ENCODE results near the gene TMEM174.

Gene TMEM174

DNA sequence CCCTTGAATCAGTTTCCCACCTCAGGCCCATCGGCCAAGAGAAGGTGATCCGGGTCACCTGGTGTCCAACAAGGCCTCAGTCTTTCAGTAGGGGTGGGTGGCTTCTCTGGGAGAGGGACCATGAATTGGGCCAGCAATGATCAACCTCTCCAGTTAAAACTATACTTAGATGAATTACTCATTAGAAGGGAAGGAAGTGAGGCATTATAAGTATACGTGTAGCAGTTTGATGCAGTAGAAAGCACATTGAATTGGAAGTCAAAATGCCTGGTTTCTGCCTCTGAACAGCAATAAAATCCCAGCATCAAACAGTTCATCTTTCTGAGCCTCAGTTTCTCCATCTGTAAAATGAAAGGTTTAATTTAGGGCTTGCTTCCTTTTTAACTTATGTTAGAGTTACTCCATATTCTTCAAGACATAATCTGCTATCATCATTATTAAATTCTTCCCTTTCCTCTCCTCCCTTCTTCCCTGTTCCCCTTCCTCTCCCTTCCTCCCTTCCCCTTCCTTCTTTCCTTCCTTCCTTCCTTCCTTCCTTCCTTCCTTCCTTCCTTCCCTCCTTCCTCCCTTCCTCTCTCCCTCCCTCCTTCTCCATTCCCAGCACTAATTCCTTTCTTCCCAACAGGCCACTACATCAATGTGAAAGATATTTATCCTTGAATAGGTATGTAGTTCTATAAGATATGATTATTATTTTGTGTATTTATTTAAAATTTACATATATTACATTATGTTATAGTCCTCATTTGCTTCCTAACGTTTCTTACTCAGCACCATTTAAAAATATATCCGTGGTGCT is 18.6 kb upstream of the TMEM174 start:
- no peak for DNase-seq

- no peak for DNase-seq
Observed at GRCh38 chr5:73155271-73156222, 17.4 kb upstream of the TMEM174 start.

GRCh38 chr5:73157414-73158303 is 15.3 kb upstream of the TMEM174 start:
- no peak for DNase-seq

DNA sequence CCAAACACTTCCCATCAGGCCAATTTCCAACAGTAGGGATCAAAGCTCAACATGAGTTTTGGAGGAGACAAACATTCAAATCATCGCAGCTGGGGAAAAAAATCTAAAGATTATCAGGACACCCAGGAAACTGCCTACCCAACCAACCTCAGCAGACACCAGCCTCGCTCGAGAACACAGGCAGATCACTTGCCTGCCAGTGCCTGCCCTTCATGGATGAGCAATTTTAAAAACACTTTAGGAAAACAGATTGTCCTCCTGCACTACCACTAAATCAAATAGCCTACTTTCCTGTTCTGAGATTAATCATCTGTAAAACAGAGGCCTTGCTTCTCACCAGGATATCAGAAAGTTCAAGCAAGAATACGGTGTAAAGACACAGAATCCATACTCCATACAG is 14.7 kb upstream of the TMEM174 start:
- DNase-seq = no peak

GRCh38 chr5:73160239-73160671 is 12.7 kb upstream of the TMEM174 start:
- no peak for DNase-seq

DNA sequence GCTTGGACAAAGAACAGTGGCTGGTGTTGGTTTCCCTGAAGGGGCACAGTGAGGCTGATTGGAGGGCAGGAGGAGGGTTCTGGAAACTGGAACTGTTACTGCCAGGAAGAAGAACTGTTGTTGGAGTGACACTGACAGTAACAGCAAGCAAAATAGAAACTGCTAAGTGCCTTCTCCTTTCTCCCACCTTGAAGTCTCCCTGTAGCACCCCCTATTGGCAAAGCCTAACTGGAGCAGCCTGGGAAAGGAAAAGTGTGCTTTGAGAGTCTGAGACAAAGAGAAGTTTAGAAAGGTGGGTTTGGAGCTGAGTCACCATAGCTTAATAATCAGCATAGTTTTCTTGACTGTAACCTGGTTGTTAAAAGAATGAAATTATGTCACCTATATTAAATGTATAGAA is 2.5 kb upstream of the TMEM174 start:
- DNase-seq = no peak

DNA sequence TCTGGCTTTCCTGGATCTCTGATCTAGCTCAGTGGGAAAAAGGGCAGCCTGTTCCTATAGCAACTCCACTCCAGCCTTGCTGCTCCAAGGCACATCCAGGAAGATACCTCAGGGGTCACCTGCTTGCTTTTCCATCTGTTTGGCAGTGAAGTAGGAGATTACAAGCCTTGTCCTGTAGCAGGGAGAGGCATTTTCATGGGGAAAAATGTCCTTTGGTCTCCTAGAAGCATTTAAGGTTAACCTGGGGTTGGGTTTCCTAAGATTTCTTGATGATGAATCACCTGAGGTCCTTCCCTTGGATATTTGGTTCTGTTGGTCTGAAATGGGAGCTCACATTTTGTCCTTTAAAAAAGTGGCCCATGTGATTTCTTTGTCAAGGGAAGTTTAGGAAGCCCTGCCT is 1.5 kb upstream of the TMEM174 start:
- DNase-seq = no peak

GRCh38 chr5:73174100-73174815 is 1.3 kb downstream of the TMEM174 start:
- DNase-seq = no peak

- DNase-seq = no peak
Observed at GRCh38 chr5:73176250-73176649, 3.3 kb downstream of the TMEM174 start.

DNA sequence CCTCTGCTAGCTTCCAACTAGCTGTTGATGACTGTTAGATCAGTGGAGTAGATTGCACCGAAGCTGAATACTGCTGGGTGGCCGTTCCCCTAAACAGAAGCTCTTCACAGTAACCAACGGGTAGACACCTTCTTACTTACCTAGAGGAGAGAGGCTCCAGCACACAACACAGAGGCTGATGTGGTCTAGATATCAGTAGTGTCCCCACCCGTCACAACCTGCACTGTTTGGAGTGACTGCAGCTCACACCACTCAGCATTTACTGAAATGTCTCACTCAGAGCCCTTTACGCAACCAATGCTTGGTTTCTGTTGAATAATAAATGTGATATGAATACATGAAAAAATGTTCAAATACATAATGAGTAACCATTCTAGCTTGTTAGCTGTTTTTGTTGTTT is 5.3 kb downstream of the TMEM174 start:
- DNase-seq = no peak

GRCh38 chr5:73179730-73180129 is 6.7 kb downstream of the TMEM174 start:
- no peak for DNase-seq

- no peak for DNase-seq
Observed at GRCh38 chr5:73180566-73180965, 7.6 kb downstream of the TMEM174 start.

DNA sequence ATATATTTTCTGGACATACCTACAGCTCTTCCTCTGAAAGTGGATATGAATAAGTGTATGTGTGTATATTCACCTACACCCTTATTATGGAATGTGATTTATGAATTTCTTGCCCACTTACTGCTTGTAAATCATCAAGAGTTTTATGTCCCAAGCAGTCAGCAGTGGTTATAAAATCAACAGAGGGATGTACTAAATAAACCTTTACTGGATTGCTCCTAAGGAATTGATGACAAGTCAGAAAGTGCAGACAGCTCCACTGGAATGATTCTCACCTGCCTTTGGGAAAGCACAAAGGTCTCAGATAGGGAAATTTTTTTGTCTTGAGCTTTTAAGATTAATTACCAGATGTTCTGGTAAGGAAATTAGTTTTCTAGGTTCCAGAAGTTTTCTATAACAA is 9.3 kb downstream of the TMEM174 start:
- DNase-seq = no peak

DNA sequence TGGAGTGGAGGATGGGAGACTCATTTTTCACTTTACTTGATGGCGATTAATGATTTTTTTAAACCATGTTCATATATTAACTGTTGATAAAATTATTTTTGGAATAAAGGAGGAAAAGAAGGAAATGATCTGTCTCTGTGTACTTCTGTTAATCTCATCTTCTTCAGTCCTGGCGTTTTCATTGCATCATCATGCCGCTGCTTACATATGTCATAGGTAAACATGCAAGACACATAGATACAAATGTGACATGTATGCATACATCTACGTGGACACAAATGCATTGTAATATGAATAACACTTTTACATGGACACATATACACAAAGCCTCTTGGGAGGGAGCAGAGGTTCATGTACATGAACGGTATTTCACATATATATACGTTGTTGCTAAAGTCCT is 10.0 kb downstream of the TMEM174 start:
- DNase-seq = no peak

- no peak for DNase-seq
Observed at GRCh38 chr5:73183481-73183891, 10.5 kb downstream of the TMEM174 start.

DNA sequence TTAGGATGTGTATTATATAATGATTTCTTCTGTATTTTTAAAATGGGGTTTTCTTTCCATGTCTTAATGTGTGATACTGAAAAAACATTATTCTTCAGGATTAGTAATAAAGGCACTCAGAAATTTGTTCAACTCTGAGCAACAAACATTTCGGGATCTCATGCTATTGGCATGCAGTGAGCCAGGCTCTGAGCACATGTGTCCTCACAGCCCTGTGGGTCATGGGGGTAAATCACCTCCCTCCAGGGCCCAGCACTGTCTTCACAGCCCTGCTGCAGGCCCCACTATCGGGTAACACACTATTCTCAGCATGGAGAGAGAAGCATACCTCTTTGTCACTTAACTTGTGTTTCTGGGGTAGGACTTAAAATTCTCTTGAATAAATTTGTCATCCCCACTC is 14.0 kb downstream of the TMEM174 start:
- no peak for DNase-seq

- DNase-seq = peak; percentile 53
Observed at GRCh38 chr5:73188764-73189531, 16.0 kb downstream of the TMEM174 start.

GRCh38 chr5:73189871-73190376 is 16.9 kb downstream of the TMEM174 start:
- DNase-seq = peak; percentile 60

- no peak for DNase-seq
Observed at GRCh38 chr5:73192370-73192769, 19.4 kb downstream of the TMEM174 start.

DNA sequence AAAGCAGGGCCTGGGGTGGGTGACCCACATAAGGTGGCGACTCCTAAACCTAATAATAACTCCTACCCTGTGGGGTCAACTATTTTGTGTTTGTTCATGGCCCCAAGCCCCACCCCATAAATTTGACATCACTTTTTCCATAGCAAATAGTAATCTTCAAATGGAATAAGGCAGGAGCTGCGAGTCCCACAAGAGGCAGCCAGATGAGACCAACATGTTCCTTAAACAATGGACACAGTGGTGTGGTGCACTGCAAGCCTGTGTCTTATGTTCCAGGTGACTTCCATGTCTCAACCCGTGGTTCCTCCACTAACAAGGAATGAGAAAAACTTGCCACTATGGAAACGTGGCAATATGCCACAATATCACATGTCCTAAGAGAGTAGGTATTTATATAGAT is 20.6 kb downstream of the TMEM174 start:
- DNase-seq = no peak

DNA sequence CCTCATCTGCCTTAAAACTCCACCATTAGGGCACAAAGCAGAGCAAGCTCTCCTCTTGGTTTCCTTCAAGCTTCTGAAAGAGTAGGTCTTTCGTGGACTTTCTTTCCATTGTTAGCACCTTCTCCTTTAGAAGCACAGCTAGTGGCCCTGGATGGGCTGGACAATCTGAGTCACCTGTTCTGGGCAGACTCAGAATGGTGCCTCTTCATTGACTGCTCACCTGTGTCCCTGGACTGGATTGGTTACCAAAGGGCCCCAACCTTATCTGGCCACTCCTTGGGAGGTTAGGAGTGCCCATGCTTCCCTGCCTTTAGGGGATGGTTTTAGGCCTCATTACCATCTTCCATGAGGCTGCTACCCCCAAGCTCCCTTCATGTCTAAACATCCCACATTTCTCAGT is 23.2 kb downstream of the TMEM174 start:
- no peak for DNase-seq

Measured in NCI-H446 treated with DMSO at 0.1 percent for 48 hours (cell line).